NCI-H526 (cell line): ENCODE results near the gene GTF2B.
"Not testable (repeated sequence)": the region's sequence is repeated elsewhere in the genome, so short reads cannot be mapped to it uniquely, and the experiment has no call there.

Experiments used
- DNase-seq, 2 experiments: peaks; one replicate each; lab custom pipeline; 2025; lab: John Stamatoyannopoulos, UW

Gene GTF2B

DNA sequence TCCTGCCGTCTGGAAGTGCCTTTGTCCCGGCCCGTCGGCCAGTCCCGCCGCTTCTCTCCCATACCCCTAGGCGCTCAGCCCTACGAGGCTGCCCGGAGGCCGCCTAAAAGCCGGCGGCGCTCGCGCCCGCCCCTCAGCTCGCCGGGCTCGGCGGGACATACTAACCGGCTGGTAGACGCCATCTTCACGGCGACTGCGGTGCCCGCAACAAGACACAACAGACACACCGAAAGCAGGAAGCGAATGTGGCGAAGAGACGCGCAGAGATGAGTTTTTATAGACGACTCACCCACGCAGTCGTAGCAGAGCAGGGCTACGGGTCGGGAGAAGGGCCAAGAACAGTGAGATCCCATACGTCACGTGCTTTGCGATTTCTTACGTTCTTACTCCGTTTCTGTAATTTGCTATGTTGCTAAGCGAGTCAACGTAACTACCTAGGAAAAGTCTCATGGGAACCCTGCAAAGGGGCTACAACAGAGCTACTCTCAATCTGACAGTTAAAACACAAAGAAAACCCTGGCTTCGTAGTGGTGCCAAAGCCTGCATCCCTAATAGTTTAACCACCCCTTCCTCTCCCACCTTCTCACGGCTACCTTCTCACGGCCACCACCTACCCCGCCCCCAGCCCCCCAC is at the start of gene GTF2B:
TSS of gene GTF2B (minus strand) at position 250 of the 633 bp plus-strand sequence. CDS start at position 182, 68 bp downstream.
- peak; percentile 88 to 94 for DNase-seq

GRCh38 chr1:88938528-88938927 is 47.2 kb upstream of the GTF2B start:
- DNase-seq, result not testable (repeated sequence)

DNA sequence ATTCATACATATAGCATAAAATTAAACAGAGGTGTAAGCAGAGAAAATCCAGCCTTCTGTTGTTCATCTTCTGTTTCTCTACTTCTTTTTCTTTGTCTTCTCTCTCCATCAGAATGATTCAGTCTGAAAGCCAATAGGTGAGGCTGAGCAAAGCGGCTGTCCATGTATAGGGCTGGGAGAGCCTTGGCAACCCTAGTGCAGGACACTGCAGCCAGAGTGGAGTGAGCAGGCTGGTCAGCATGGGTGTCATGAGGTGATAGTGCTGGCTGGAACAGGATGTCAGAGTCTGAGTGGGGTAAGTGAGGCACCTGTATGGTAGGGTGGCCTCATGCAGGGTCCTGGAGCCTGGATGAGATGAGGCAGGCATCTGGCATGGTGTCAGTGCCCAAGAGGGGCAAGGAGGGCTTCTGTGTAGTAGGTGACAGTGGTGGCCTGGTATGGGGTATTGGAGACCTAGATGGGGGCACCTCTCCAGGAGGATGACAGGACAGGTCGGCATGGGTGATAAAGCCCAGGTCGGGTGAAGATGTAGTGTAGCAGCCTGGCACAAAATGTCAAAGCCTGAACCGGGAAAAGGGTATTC is 45.5 kb upstream of the GTF2B start:
- no peak for DNase-seq

DNA sequence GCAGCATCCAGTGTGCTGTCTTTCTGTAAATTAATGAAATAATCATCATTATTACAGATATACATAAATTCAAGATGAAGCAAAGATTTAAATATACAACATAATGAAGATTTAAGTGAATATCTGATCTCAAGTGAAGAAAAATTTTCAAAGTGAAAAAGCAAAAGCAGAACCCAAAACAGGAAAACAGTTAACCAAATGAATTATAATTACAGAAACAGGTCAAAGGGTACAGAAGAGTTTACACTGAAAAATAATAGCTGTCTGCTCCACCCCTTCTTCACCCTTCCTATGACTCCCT is 44.8 kb upstream of the GTF2B start:
- DNase-seq, result no peak

- peak; percentile 32 to 45 for DNase-seq
These were observed 44.3 kb upstream of the GTF2B start for GRCh38 chr1:88935522-88936222.

- not testable (repeated sequence) for DNase-seq
These were observed 38.8 kb upstream of the GTF2B start for GRCh38 chr1:88930176-88930575.

- DNase-seq, result no peak
These were observed 31.9 kb upstream of the GTF2B start for GRCh38 chr1:88923224-88923623.

DNA sequence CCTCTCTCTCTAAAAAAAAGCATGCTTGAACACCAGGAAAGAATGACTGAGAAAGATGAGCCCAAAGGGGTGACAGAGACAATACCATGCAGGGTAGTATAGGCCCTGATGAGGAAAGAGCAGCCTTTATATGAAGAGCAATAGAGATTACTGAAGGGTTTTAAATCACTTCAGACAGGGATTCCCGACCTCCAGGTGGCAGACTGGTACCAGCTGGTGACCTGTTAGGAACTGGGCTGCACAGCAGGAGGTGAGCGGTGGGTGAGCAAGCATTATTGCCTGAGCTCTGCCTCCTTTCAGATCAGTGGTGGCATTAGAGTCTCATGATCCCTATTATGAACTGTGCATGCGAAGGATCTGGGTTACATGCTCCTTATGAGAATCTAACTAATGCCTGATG is 30.8 kb upstream of the GTF2B start:
- DNase-seq, result peak in 1 of 2 experiments; percentile 13

DNA sequence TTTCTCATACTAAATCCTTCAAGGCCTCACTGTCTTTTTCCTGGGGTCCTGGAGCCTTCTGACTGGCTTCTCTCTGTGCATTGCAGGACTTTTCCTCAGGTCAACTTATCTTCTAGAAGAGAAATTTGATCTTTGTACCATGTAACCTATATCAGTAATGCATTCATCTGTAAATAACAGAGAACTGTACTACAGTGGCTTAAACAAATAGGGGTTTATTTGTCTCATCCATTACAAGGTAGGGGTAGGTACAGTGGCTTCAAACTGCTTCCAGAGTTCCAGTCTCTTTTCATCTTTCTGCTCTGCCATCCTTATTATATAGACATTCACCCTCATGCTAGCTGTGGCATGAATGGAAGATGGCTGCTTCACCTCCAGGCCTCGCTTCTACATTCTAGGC is 29.5 kb upstream of the GTF2B start:
- DNase-seq, result no peak

DNA sequence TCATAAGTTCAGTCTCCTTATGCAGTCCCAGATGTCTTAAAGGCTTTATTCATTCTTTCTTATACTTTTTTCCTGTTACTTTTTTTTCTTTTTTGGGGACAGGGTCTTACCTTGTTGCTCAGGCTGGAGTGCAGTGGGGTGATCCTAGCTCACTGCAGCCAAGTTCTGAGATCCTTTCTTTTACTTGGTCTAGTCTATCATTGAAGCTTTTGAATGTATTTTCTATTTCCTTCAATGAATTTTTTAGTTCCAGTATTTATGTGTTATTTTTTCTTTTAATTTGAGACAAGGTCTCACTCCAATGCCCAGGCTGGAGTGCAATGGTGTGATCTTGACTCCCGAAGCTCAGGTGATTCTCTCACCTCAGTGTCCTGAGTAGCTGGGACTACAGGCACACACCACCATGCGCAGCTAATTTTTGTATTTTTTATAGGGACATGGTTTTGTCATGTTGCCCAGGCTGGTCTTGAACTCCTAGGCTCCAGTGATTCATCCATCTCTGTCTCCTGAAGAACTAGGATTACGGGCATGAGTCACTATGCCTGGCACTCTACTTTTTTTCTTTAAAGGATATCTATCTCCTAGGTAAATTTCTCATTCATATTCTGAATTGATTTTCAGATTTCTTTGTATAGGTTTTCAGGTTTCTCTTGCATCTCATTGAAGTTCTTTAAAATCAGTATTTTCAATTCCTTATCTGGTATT is 26.1 kb upstream of the GTF2B start:
- DNase-seq, result no peak

DNA sequence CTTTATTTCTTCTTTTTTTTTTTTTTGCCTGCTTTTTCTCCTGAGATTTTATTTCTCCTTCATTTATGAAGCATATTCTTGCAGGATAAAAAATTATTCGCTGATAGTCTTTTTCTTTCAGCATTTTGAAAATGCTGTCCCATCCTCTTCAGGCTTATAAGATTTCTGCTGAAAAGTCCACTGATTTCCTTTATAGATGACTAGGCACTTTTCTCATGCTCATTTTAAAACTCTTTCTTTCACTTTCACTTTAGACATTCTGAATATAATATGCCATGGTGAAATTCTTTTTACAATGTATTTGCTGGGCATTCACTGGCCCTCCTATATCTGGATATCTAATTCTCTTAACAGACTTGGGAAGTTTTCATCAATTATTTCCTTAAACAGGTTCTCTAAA is 25.5 kb upstream of the GTF2B start:
- no peak for DNase-seq

DNA sequence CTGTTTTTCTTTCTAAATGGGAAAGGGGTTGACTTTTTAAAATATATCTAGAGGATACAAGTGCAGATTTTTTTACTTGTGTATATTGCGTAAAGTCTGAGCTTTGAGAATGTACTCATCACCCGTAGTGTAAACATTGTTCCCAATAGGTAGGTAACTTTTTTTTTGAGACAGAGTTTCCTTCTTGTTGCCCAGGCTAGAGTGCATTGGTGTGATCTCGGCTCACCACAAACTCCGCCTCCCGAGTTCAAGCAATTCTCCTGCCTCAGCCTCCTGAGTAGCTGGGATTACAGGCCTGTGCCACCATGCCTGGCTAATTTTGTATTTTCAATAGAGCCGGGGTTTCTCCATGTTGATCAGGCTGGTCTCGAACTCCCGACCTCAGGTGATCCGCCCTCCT is 20.4 kb upstream of the GTF2B start:
- DNase-seq, result not testable (repeated sequence)

- DNase-seq, result no peak
These were observed 19.8 kb upstream of the GTF2B start for GRCh38 chr1:88911161-88911560.

DNA sequence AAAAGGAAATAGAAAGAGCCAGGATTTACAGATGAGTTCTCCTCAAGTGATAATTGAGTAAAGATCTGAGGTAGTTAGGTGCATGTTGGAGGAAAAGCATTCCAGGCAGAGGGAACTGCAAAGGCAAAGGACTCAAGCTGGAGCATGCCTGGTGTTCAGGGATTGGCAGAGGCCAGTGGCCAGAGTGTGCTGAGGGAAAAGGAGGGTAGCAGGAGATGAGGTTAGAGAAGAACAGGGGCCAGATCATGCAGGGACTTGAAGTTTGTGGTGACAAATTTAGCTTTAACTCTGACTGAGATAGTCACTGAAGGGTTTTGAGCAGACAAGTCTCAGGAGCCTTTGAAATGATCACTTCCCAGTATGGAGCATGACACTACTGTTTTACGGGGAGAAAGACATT is 19.0 kb upstream of the GTF2B start:
- no peak for DNase-seq

DNA sequence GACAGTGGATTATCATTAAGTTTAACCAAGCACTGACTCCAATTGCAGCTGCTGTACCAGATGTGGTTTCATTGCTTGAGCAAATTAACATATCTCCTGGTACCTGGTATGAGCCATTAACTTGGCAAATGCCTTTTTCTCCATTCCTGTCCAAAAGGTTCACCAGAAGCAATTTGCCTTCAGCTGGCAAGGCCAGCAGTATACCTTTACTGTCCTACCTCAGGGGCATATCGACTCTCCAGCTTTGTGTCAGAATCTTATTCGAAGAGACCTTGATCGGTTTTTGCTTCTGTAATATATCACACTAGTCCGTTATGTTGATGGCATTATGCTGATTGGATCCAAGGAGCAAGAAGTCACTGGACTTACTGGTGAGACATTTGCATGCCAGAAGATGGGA is 9.5 kb upstream of the GTF2B start:
- no peak for DNase-seq

DNA sequence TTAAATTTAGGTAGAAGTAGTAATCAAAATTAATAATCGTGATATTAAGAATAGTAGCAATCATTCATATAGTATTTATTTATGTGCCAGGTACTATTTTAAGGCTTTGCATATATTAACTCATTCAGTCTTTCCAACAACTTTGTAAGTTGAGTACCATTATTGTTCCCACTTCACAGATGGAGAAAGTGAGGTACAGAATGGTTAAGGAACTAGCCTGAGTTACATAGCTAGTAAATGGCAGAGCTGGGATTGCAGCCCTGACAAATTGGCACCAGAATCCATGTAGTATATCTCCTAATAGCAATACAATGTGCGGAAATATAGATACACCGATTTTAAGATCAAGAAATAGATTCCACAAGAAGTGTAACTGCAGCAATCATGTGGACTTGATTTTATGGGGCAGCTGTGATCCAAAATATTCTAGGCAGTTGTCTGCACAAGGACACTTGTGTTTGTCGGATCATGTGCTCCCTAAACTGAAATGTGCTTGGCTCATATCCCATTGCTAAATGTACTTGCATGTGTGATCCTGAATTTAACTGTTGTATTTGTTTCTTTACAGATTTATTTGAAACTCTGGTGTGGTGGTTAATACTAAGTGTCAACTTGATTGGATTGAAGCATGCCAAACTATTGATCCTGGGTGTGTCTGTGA is 5.8 kb upstream of the GTF2B start:
- DNase-seq, result no peak

DNA sequence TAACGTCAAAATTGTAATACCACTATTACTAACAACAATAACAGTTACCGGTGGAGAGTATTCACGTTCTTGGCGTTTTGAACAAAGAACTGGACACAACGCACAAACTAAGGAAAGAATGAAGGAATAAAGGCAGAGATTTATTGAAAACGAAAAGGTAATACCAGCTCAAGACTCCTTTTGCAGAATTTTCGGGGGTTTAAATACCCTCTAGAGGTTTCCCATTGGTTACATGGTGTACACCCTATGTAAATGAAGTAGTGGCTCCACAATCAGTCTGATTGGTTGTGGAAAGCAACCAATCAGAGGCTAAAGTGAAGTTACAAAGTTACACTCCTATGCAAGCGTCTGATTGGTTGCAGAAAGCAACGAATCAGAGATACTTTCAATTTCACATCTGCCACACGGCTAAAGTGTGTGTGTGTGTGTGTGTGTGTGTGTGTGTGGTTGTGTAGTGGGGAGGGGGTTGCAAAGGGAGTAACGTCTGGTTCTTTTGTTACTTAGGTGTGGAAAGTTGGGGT is 1.1 kb upstream of the GTF2B start:
- peak in 1 of 2 experiments; percentile 19 for DNase-seq

GRCh38 chr1:88891951-88892340 is 579 bp upstream of the GTF2B start:
- DNase-seq, result peak in 1 of 2 experiments; percentile 43

GRCh38 chr1:88890791-88891317 is 513 bp downstream of the GTF2B start:
- DNase-seq, result peak in 1 of 2 experiments; percentile 52

DNA sequence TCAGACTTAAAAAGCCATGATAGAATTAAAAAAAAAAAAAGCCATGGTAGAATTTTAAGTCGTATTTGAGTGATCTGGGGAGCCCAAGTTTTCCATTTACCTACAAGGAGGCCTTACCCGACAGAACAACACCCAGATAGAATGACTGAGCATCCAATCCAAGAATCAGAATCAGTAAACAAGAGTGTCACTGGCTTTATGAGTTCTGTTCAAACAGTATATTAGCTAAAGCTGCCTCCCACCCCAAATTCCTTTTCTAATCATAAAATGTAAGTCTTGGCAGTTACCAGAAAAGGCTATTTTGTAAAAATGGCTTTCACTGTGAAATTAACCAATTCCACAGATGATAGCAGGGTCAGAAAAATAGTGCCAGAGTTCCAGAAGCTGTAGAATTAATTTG is 1.2 kb downstream of the GTF2B start:
- DNase-seq, result no peak

- no peak for DNase-seq
These were observed 2.6 kb downstream of the GTF2B start for GRCh38 chr1:88888750-88889149.

GRCh38 chr1:88885933-88886332 is 5.4 kb downstream of the GTF2B start:
- no peak for DNase-seq
